HG03066 (cell line): ENCODE data around the gene EPO.
"Not testable (repeated sequence)": the region's sequence is repeated elsewhere in the genome, so short reads cannot be mapped to it uniquely, and the experiment has no call there.

Source experiments
- ATAC-seq: cut with Tn5 transposase; IDR thresholded peaks from one replicate; pipeline ENCODE4 v1.9.1; 2021; ENCODE audit warnings: low read depth; ENCODE audit not compliant: unreplicated experiment

EPO gene

GRCh38 chr7:100731937-100732636 lies 11.8 kb downstream of the EPO start:
- ATAC-seq = no peak

DNA sequence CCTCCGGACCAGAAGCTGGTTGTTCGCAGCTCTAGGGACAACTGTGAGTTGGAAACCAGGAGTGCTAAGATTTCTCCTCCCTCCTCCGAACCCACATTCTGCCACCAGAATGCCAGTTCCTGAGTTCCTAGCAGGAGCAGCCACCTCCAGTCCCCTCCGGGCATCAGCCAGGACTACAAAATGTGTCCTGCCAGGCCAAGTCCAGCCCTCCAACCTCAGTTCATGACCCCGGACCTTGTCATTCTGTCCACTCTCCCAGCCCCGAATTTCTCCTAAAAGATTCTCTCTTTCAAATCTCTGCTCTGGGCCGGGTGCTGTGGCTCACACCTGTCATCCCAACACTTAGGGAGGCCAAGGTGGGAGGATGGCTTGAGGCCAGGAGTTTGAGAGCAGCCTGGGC lies 15.5 kb downstream of the EPO start:
- no peak for ATAC-seq

DNA sequence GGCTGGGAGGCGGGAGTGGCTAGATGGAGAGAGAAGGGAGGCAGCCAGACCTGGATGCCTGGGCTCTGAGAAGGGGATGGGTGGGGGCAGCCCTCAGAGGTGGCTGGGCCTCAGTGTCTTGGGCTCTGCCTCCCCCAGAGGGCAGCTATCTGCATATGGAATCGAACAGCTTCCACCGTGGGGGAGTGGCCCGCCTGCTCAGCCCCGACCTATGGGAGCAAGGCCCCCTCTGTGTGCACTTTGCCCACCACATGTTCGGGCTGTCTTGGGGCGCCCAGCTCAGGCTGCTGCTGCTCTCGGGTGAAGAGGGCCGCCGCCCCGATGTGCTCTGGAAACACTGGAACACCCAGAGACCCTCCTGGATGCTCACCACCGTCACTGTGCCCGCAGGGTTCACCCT lies 16.4 kb downstream of the EPO start:
- no peak for ATAC-seq

- no peak for ATAC-seq
Observed at GRCh38 chr7:100739934-100740333, 19.7 kb downstream of the EPO start.

GRCh38 chr7:100744605-100745004 lies 24.3 kb downstream of the EPO start:
- no peak for ATAC-seq

GRCh38 chr7:100745184-100745583 lies 24.9 kb downstream of the EPO start:
- ATAC-seq = no peak

DNA sequence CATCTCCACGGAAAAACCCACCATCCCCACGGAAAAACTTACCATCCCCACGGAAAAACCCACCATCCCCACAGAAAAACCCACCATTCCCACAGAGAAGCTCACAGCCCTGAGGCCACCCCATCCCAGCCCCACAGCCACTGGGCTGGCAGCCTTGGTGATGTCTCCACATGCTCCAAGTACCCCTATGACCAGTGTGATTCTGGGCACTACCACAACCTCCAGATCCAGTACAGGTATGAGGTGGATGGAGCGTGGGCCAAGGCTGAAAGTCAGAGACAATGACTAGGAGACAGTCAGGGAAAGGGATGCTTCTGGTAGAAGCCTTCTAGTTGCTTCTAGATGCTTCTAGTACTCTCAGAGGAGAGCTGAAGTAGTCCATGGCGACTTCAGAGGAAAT lies 32.7 kb downstream of the EPO start:
- ATAC-seq = no peak

DNA sequence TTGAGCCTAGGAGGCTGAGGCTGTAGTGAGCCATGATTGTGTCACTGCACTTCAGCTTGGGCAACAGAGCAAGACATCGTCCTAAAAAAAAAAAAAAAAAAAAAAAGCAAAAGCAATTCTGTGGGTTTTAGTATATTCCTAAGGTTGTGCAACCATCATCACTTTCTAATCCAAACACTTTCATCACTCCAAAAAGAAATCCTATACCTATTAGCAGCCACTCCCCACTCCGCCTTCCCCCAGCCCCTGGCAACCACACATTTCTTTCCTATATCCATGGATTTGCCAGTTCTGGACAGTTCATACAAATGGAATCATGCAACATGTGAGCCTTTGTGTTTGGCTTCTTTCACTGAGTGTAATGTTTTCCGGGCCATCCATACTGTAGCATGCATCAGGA lies 33.5 kb downstream of the EPO start:
- ATAC-seq = no peak

- no peak for ATAC-seq
Observed at GRCh38 chr7:100759357-100760171, 39.3 kb downstream of the EPO start.

DNA sequence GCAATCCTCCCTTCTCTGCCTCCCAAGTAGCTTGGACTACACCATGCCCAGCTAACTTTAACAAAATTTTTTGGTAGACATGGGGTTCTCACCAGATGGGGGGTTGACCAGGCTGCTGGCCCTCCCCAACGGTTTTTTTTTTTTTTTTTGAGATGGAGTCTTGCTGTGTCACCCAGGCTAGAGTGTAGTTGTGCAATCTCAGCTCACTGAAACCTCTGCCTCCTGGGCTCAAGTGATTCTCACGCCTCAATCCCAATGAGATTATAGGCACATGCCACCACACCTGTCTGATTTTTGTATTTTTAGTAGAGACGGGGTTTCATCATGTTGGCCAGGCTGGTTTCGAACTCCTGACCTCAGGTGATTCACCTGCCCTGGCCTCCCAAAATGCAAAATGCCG lies 42.6 kb downstream of the EPO start:
- not testable (repeated sequence) for ATAC-seq

- ATAC-seq = no peak
Observed at GRCh38 chr7:100763556-100764140, 43.4 kb downstream of the EPO start.

DNA sequence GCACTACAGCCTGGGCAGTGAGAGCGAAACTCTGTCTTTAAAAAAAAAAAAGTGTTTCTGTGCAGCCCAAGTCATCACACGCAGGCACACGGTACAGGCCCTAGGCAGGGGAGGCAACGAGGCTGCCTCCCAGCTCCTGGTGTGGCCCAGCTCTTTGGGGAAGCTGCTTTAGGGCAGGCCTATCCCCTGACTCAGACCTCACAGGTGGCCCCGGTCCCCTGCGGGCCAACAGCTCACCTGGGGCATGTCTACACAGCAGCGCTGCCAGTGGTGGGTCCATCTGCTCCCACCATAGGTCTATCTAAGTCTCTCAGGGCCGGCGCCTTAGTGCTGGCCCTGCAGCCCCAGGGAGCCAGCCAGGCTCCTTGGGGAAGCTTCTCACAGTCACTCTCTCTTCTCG lies 44.6 kb downstream of the EPO start:
- ATAC-seq = no peak

DNA sequence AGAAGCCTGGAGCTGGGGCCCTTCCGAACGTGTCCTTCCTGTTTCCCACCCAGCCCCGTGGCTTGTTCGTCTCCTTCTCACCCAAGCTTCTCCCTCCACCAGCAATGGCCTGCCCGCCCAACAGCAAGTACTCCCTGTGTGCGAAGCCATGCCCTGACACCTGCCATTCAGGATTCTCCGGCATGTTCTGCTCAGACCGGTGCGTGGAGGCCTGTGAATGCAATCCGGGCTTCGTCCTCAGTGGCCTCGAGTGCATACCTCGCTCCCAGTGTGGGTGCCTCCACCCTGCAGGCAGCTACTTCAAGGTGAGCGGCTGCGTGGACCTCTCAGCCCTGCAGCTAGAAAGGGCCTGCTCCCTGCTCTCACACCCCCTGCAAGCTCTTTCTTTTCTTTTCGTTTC lies 45.0 kb downstream of the EPO start:
- ATAC-seq = no peak

GRCh38 chr7:100768784-100769183 lies 48.5 kb downstream of the EPO start:
- ATAC-seq = no peak
